A673 (cell line): ENCODE measurements around the gene KPTN. TPM values are rescaled to one million over a fixed set of nuclear protein-coding genes. Genes with fewer than 3 reads are reported as not detected.

Experiments used
- BruUV-seq: library from RNA; stranded (reverse); fragments of 400-500 nt; replicated peaks from 2 replicates; lab custom pipeline; 2021; lab: Mats Ljungman, UMichigan
- CTCF ChIA-PET: fragments of 300-600 bp; sonication (Branson Sonifier 250); formaldehyde crosslinking; loops from one replicate; lab custom pipeline; 2022; ENCODE audit warnings: antibody characterized with exemption; lab: Charles Lee
- POLR2A ChIA-PET: fragments of 300-600 bp; sonication (Branson Sonifier 250); formaldehyde crosslinking; loops from one replicate; lab custom pipeline; 2022; ENCODE audit warnings: antibody characterized with exemption; ENCODE audit not compliant: low non-redundant PET; lab: Charles Lee
- DNase-seq: peaks from one replicate; pipeline ENCODE4 v3.0.0-alpha.2; 2015; ENCODE audit warnings: low spot score
- H3K27ac ChIP-seq: fragments of 200-600 bp; sonication (generic); 2 replicates; pipeline ENCODE4 v1.5.1; 2016; ENCODE audit warnings: mixed run types, low read depth, mild to moderate bottlenecking, mixed read lengths, antibody characterized with exemption, low read length; ENCODE audit not compliant: poor library complexity, severe bottlenecking
- H3K27me3 ChIP-seq: fragments of 200-600 bp; sonication (generic); replicated peaks from 2 replicates; pipeline ENCODE4 v1.6.1; 2017; ENCODE audit warnings: mixed run types, low read depth, mild to moderate bottlenecking, mixed read lengths, antibody characterized with exemption, low read length; ENCODE audit not compliant: insufficient read depth, poor library complexity
- H3K36me3 ChIP-seq: fragments of 200-600 bp; sonication (generic); 2 replicates; pipeline ENCODE4 v1.6.1; 2016; ENCODE audit warnings: mixed run types, mild to moderate bottlenecking, mixed read lengths, antibody characterized with exemption, low read length; ENCODE audit not compliant: insufficient read depth, poor library complexity, severe bottlenecking
- H3K4me1 ChIP-seq: fragments of 200-600 bp; sonication (generic); 2 replicates; pipeline ENCODE4 v1.6.1; 2017; ENCODE audit warnings: mixed run types, mild to moderate bottlenecking, mixed read lengths, antibody characterized with exemption, low read length; ENCODE audit not compliant: insufficient read depth, poor library complexity, severe bottlenecking
- H3K4me3 ChIP-seq: fragments of 200-600 bp; sonication (generic); 2 replicates; pipeline ENCODE4 v1.5.1; 2016; ENCODE audit warnings: low read depth, mixed run types, mild to moderate bottlenecking, mixed read lengths, low read length; ENCODE audit not compliant: poor library complexity, severe bottlenecking
- H3K9me3 ChIP-seq: fragments of 200-600 bp; sonication (generic); 2 replicates; pipeline ENCODE4 v1.6.1; 2016; ENCODE audit warnings: mixed run types, low read depth, mild to moderate bottlenecking, mixed read lengths, antibody characterized with exemption, low read length; ENCODE audit not compliant: poor library complexity, severe bottlenecking
- CTCF ChIP-seq: fragments of 300-800, 200-600 bp; sonication (generic); conservative IDR thresholded peaks from 2 replicates; pipeline ENCODE4 v1.5.1; 2017; ENCODE audit warnings: low read depth, mild to moderate bottlenecking, antibody characterized with exemption, low read length, moderate library complexity, mixed read lengths
- EZH2 ChIP-seq: fragments of 200-600 bp; sonication (generic); IDR thresholded peaks from 2 replicates; pipeline ENCODE4 v1.6.1; 2017; ENCODE audit warnings: borderline replicate concordance, low read depth, mild to moderate bottlenecking, mixed read lengths, antibody characterized with exemption, low read length; ENCODE audit not compliant: poor library complexity, severe bottlenecking
- intact Hi-C: fragments of 100-400 bp; cut with micrococcal nuclease; formaldehyde crosslinking; loops from one replicate; pipeline ENCODE4 v1.10.0; 2022; ENCODE audit not compliant: unreplicated experiment
- total RNA-seq: library from RNA; stranded (reverse); gene quantifications from 2 replicates; pipeline ENCODE4 v1.2.3, GENCODE V29; 2021

Gene KPTN
- total RNA-seq, 1 experiment from 2014 or later = 18.9 TPM

GRCh38 chr19:47505506-47505905 is 21.5 kb upstream of the KPTN start:
- ChIA-PET POLR2A (no interaction called here), CTCF (no interaction called here)
- Histone ChIP-seq H3K27ac (no peak overlapping the region), H3K9me3 (no peaks in the 10 kb centered on the region), H3K36me3 (peaks cover 8% of the 10 kb centered on the region), H3K27me3 (no peaks in the 10 kb centered on the region), H3K4me1 (no peaks in the 10 kb centered on the region), H3K4me3 (no peak overlapping the region)
- TF ChIP-seq CTCF = no peak
- no peak for TF ChIP-seq EZH2
- BruUV-seq = no TSS peak
- no peak for DNase-seq
- intact Hi-C loops = no loop called here

- no peak for DNase-seq
- no peak overlapping the region for H3K27ac ChIP-seq
- CTCF ChIA-PET = no interaction called here
- no peak for TF ChIP-seq CTCF
- no peak for TF ChIP-seq EZH2
- peaks cover 11% of the 10 kb centered on the region for H3K36me3 ChIP-seq
- no TSS peak for BruUV-seq
- POLR2A ChIA-PET = no interaction called here
- H3K27me3 ChIP-seq = no peaks in the 10 kb centered on the region
- no peaks in the 10 kb centered on the region for H3K9me3 ChIP-seq
- H3K4me3 ChIP-seq = no peak overlapping the region
- no peaks in the 10 kb centered on the region for H3K4me1 ChIP-seq
- intact Hi-C loops = no loop called here
These were observed 19.8 kb upstream of the KPTN start for GRCh38 chr19:47503826-47504150.

GRCh38 chr19:47503130-47503825 is 19.3 kb upstream of the KPTN start:
- TF ChIP-seq CTCF (no peak), EZH2 (no peak)
- CTCF ChIA-PET = no interaction called here
- no peaks in the 10 kb centered on the region for H3K27me3 ChIP-seq
- H3K4me1 ChIP-seq = no peaks in the 10 kb centered on the region
- no peak for DNase-seq
- intact Hi-C loops = no loop called here
- no peaks in the 10 kb centered on the region for H3K9me3 ChIP-seq
- no peak overlapping the region for H3K4me3 ChIP-seq
- H3K36me3 ChIP-seq = peaks cover 11% of the 10 kb centered on the region
- BruUV-seq = no TSS peak
- POLR2A ChIA-PET = no interaction called here
- H3K27ac ChIP-seq = no peak overlapping the region
